B cell (primary cell): ENCODE results near the gene MAML2.

Experiments used
- EZH2 ChIP-seq: IDR thresholded peaks from 2 replicates; pipeline ENCODE4 v1.6.1; 2012; ENCODE audit warnings: borderline replicate concordance, low read depth, mild to moderate bottlenecking, moderate library complexity, low read length; ENCODE audit not compliant: insufficient read depth, poor library complexity, severe bottlenecking
- TF ChIP-seq, protein P1 (sequence below): fragments of 200-600 bp; IDR thresholded peaks from one replicate; pipeline ENCODE4 v1.8.0; 2022; ENCODE audit warnings: antibody characterized with exemption, mild to moderate bottlenecking

DNA sequence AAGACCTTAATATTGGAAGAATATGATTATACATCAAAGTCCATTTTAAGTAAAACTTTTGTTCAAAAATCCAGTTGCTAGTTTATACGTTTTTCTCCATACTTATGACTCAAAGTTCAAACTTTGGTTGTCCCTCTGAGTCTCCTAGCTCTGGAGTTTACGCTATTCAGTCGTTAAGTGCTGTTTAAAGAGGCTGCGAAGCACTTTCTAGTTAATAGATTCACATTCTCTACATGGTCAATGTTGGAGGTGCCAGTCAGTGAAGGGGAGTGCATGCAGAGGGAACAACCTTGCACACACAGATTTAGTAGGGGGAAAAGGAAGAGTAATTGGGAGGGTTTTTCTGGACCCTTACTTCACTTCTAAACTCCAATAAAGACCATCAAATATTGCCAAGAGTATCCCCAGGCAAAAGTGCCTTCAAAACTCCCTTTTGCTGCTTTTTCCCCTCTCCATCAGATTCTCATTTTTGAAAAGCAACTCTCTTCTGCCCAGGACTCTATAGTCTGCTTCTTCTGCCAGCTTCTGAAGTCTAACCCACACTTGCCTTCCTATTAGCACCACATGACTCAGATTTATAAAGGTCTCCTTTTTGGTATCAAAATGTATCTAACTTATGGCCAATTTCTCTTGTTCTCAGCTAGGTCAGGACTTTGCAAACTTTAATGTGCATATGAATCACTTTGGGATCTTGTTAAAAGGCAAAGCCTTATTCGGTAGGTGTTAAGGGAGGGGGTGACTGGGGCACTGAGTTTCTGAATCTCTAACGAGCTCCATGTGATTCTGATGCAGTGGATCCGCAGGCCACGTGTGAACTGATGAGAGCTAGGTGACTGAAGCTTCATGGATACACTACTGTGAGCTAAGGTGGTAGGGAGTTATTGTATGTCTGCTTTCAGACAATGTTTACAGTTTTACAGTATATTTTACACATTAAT lies 322.9 kb downstream of the MAML2 start:
- TF ChIP-seq, protein P1, sequence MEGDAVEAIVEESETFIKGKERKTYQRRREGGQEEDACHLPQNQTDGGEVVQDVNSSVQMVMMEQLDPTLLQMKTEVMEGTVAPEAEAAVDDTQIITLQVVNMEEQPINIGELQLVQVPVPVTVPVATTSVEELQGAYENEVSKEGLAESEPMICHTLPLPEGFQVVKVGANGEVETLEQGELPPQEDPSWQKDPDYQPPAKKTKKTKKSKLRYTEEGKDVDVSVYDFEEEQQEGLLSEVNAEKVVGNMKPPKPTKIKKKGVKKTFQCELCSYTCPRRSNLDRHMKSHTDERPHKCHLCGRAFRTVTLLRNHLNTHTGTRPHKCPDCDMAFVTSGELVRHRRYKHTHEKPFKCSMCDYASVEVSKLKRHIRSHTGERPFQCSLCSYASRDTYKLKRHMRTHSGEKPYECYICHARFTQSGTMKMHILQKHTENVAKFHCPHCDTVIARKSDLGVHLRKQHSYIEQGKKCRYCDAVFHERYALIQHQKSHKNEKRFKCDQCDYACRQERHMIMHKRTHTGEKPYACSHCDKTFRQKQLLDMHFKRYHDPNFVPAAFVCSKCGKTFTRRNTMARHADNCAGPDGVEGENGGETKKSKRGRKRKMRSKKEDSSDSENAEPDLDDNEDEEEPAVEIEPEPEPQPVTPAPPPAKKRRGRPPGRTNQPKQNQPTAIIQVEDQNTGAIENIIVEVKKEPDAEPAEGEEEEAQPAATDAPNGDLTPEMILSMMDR: no peak
- no peak for TF ChIP-seq EZH2
